K562 (cell line): ENCODE measurements around the gene PCDHB6. TPM values are rescaled to one million over a fixed set of nuclear protein-coding genes. Genes with fewer than 3 reads are reported as not detected.

Source experiments
- ATAC-seq: fragments of 200-7000 bp; cut with Tn5 transposase; 3 replicates; pipeline ENCODE4 v1.9.1; 2020; ENCODE audit warnings: moderate library complexity
- BruUV-seq: library from RNA; stranded (reverse); fragments of 400-500 nt; replicated peaks from 2 replicates; lab custom pipeline; 2021; lab: Mats Ljungman, UMichigan
- CTCF ChIA-PET: fragments of 300-600 bp; formaldehyde crosslinking; extraction: SDS; loops from one replicate; lab custom pipeline; 2021; ENCODE audit warnings: low intra/inter-chr PET ratio; lab: Yijun Ruan, JAX
- POLR2A ChIA-PET: fragments of 300-600, 350-650 bp; sonication (Branson Sonifier 250); formaldehyde crosslinking; extraction: SDS; loops from one replicate; lab custom pipeline; 2021; ENCODE audit warnings: antibody characterized with exemption, inconsistent platforms; lab: Yijun Ruan, JAX
- DNase-seq, 4 experiments: peaks; one replicate each; pipeline versions ENCODE4 v3.0.0 to v3.0.0-alpha.2; 2011 to 2018; ENCODE audit warnings: low spot score in 3 of 4, mixed read lengths in 3 of 4; ENCODE audit errors: extremely low read depth in 1 of 4
- FAIRE-seq: peaks from 2 replicates; lab custom pipeline; 2011; peaks lifted over from hg19 to GRCh38; lab: Jason Lieb, UNC
- H2AFZ ChIP-seq: 2 replicates; pipeline ENCODE4 v1.6.0; 2011; ENCODE audit warnings: low read depth, low read length, control low read depth, inconsistent platforms
- H3K27ac ChIP-seq: fragments of 200-600 bp; 3 replicates; pipeline ENCODE4 v1.8.0; 2011; ENCODE audit warnings: low read depth, mild to moderate bottlenecking, control low read depth, inconsistent platforms, low read length, moderate library complexity, mixed read lengths; ENCODE audit errors: extremely low read depth
- H3K27me3 ChIP-seq, 2 experiments: fragments of 300-600 bp in 1 of 2; 2 replicates in 1 of 2; 3 replicates in 1 of 2; pipeline versions ENCODE4 v1.6.0 to v1.8.0; 2011; ENCODE audit warnings: inconsistent platforms in 2 of 2, low read length in 2 of 2, mild to moderate bottlenecking in 1 of 2, mixed read lengths in 1 of 2, moderate library complexity in 1 of 2; ENCODE audit not compliant: control insufficient read depth in 2 of 2, insufficient read depth in 2 of 2
- H3K36me3 ChIP-seq: fragments of 300-600 bp; 3 replicates; pipeline ENCODE4 v1.8.0; 2011; ENCODE audit warnings: mild to moderate bottlenecking, low read length, inconsistent platforms; ENCODE audit not compliant: control insufficient read depth, insufficient read depth
- H3K4me1 ChIP-seq, 2 experiments: fragments of 200-600 bp in 1 of 2; replicated peaks in 1 of 2; 2 replicates in 1 of 2; 3 replicates in 1 of 2; pipeline versions ENCODE4 v1.5.1 to v1.8.0; 2011; ENCODE audit warnings: inconsistent platforms in 2 of 2, low read length in 2 of 2, mild to moderate bottlenecking in 1 of 2, mixed read lengths in 1 of 2, moderate library complexity in 1 of 2; ENCODE audit not compliant: control insufficient read depth in 2 of 2, insufficient read depth in 2 of 2
- H3K4me2 ChIP-seq: 2 replicates; pipeline ENCODE4 v1.6.1; 2011; ENCODE audit warnings: low read length, control low read depth, inconsistent platforms, mixed read lengths; ENCODE audit not compliant: insufficient read depth
- H3K4me3 ChIP-seq: fragments of 200-600 bp; sonication (generic), shearing (Covaris generic); 2 replicates; pipeline ENCODE4 v1.5.1; 2016; ENCODE audit warnings: control low read depth, inconsistent platforms
- H3K79me2 ChIP-seq: fragments of 200-600 bp; 3 replicates; pipeline ENCODE4 v1.8.0; 2011; ENCODE audit warnings: low read length, inconsistent platforms; ENCODE audit not compliant: control insufficient read depth, insufficient read depth
- H3K9ac ChIP-seq, 2 experiments: 2 replicates each; pipeline versions ENCODE4 v1.6.0 to v1.6.1; 2011; ENCODE audit warnings: low read depth in 2 of 2, low read length in 2 of 2, control low read depth in 1 of 2, inconsistent platforms in 1 of 2, mild to moderate bottlenecking in 1 of 2, mixed read lengths in 1 of 2; ENCODE audit not compliant: insufficient read depth in 1 of 2
- H3K9me1 ChIP-seq: one replicate; pipeline ENCODE4 v1.6.0; 2011; ENCODE audit warnings: inconsistent platforms, mild to moderate bottlenecking, low read length, moderate library complexity; ENCODE audit not compliant: control insufficient read depth, insufficient read depth
- H3K9me3 ChIP-seq: replicated peaks from 2 replicates; pipeline ENCODE4 v1.5.1; 2011; ENCODE audit warnings: low read depth, low read length, inconsistent platforms; ENCODE audit not compliant: control insufficient read depth, insufficient read depth
- H4K20me1 ChIP-seq: replicated peaks from 2 replicates; pipeline ENCODE4 v1.6.1; 2011; ENCODE audit warnings: low read length, inconsistent platforms, mixed read lengths; ENCODE audit not compliant: control insufficient read depth, insufficient read depth
- MBD2 ChIP-seq: sonication (generic); IDR thresholded peaks from 2 replicates; pipeline ENCODE4 v1.6.1; 2016; ENCODE audit warnings: low read depth, borderline replicate concordance
- POLR2AphosphoS5 ChIP-seq: IDR thresholded peaks from 2 replicates; pipeline ENCODE4 v1.6.1; 2011; ENCODE audit warnings: mild to moderate bottlenecking, low read depth, low read length, moderate library complexity; ENCODE audit not compliant: control insufficient read depth, insufficient read depth
- TSC22D4 ChIP-seq: fragments of 450-650 bp; IDR thresholded peaks from 2 replicates; pipeline ENCODE4 v1.6.1; 2016; ENCODE audit warnings: missing genetic modification characterization, missing biosample characterization, control low read depth
- ZNF408 ChIP-seq: fragments of 250-450 bp; sonication (Bioruptor Pico); IDR thresholded peaks from 2 replicates; pipeline ENCODE4 v1.4.0; 2020; ENCODE audit warnings: low read depth, mild to moderate bottlenecking, moderate library complexity
- ZNF57 ChIP-seq: fragments of 450-650 bp; formaldehyde crosslinking; IDR thresholded peaks from 2 replicates; pipeline ENCODE4 v1.4.0; 2020; ENCODE audit warnings: mild to moderate bottlenecking, moderate library complexity
- WGBS: fragments of 100-300 bp; shearing (Covaris generic); methylation state at CpG from one replicate; pipeline ENCODE4 v1.1.6; 2016; ENCODE audit warnings: low coverage, mixed read lengths; ENCODE audit not compliant: insufficient coverage; ENCODE audit errors: missing lambda C conversion rate; 5-methylcytosine and 5-hydroxymethylcytosine counted together
- in situ Hi-C: fragments of 300-500 bp; cut with MboI; formaldehyde crosslinking; loops from 4 replicates; pipeline ENCODE4 v1.15.0; 2018; ENCODE audit warnings: inconsistent platforms, mixed read lengths
- intact Hi-C: fragments of 100-400 bp; cut with micrococcal nuclease; formaldehyde crosslinking; loops from 2 replicates; pipeline ENCODE4 v1.14.2; 2022
- polyA plus RNA-seq, 8 experiments: library from polyadenylated mRNA; depleted of rRNA in 4 of 8; stranded (reverse) in 5 of 8; unstranded in 3 of 8; fragments of >200 nt; fragmentation: Nextera tagmentation in 2 of 8; fragmentation: Illumina TruSeq in 1 of 8; extraction: Ambion mirVana in 2 of 8; extraction: Trizol in 1 of 8; gene quantifications; 2 replicates each; pipeline versions ENCODE4 v1.2.1 to v1.2.3, GENCODE V29; 2011 to 2014; ENCODE audit warnings: inconsistent platforms in 1 of 8, missing spikeins in 1 of 8
- total RNA-seq, 7 experiments: library from RNA; depleted of rRNA in 6 of 7; stranded (reverse); fragments of >200 nt in 6 of 7; fragmentation: Illumina TruSeq in 2 of 7; extraction: Trizol in 2 of 7; gene quantifications; 2 replicates each; pipeline versions ENCODE4 v1.2.1 to v1.2.3, GENCODE V29; 2011 to 2021; ENCODE audit warnings: low replicate concordance in 1 of 7
- TF ChIP-seq, protein P1 (sequence below), 3 experiments: fragments of 200-800 bp in 1 of 3; fragments of 250-450 bp in 1 of 3; fragments of 450-650 bp in 1 of 3; sonication (Bioruptor Pico) in 1 of 3; sonication (Bioruptor generic) in 1 of 3; formaldehyde crosslinking in 1 of 3; IDR thresholded peaks; 2 replicates each; pipeline versions ENCODE4 v1.6.1 to v1.8.0; 2016 to 2022; ENCODE audit warnings: mild to moderate bottlenecking in 2 of 3, missing genetic modification characterization in 2 of 3, missing compliant biosample characterization in 1 of 3, moderate library complexity in 1 of 3
- TF ChIP-seq, protein P2 (sequence below): fragments of 200-800 bp; sonication (Bioruptor generic); IDR thresholded peaks from 2 replicates; pipeline ENCODE4 v1.6.1; 2016; ENCODE audit warnings: missing genetic modification characterization, missing compliant biosample characterization
- TF ChIP-seq, protein P3 (sequence below), 2 experiments: fragments of 450-650 bp; IDR thresholded peaks; 2 replicates each; pipeline ENCODE4 v1.6.1; 2018; ENCODE audit warnings: mild to moderate bottlenecking in 2 of 2, low read depth in 1 of 2; ENCODE audit not compliant: partially characterized antibody in 2 of 2

PCDHB6 gene
- total and polyA plus RNA-seq, 9 of the 15 experiments (the other 6 are each of a cell fraction or from before 2014, with no cell fraction given), result not detected

DNA sequence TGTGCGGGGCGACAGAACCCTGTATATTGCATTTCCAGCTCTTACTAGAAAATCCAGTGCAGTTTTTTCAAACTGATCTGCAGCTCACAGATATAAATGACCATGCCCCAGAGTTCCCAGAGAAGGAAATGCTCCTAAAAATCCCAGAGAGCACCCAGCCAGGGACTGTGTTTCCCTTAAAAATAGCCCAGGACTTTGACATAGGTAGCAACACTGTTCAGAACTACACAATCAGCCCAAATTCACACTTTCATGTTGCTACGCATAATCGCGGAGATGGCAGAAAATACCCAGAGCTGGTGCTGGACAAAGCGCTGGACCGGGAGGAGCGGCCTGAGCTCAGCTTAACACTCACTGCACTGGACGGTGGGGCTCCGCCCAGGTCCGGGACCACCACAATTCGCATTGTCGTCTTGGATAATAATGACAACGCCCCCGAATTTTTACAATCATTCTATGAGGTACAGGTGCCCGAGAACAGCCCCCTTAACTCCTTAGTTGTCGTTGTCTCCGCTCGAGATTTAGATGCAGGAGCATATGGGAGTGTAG lies 14.1 kb upstream of the PCDHB6 start:
- in situ Hi-C loops, result no loop called here
- 9% methylated on average over 19 of the region's 19 CpGs for WGBS
- no peak overlapping the region for H3K27ac ChIP-seq
- TF ChIP-seq, protein P1, sequence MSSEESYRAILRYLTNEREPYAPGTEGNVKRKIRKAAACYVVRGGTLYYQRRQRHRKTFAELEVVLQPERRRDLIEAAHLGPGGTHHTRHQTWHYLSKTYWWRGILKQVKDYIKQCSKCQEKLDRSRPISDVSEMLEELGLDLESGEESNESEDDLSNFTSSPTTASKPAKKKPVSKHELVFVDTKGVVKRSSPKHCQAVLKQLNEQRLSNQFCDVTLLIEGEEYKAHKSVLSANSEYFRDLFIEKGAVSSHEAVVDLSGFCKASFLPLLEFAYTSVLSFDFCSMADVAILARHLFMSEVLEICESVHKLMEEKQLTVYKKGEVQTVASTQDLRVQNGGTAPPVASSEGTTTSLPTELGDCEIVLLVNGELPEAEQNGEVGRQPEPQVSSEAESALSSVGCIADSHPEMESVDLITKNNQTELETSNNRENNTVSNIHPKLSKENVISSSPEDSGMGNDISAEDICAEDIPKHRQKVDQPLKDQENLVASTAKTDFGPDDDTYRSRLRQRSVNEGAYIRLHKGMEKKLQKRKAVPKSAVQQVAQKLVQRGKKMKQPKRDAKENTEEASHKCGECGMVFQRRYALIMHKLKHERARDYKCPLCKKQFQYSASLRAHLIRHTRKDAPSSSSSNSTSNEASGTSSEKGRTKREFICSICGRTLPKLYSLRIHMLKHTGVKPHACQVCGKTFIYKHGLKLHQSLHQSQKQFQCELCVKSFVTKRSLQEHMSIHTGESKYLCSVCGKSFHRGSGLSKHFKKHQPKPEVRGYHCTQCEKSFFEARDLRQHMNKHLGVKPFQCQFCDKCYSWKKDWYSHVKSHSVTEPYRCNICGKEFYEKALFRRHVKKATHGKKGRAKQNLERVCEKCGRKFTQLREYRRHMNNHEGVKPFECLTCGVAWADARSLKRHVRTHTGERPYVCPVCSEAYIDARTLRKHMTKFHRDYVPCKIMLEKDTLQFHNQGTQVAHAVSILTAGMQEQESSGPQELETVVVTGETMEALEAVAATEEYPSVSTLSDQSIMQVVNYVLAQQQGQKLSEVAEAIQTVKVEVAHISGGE (CRISPR knock-in tag; IDR thresholded peaks at IDR 0.05), result no peak
- TF ChIP-seq POLR2AphosphoS5, result no peak
- TF ChIP-seq TSC22D4 (tag), result no peak
- TF ChIP-seq, protein P2, sequence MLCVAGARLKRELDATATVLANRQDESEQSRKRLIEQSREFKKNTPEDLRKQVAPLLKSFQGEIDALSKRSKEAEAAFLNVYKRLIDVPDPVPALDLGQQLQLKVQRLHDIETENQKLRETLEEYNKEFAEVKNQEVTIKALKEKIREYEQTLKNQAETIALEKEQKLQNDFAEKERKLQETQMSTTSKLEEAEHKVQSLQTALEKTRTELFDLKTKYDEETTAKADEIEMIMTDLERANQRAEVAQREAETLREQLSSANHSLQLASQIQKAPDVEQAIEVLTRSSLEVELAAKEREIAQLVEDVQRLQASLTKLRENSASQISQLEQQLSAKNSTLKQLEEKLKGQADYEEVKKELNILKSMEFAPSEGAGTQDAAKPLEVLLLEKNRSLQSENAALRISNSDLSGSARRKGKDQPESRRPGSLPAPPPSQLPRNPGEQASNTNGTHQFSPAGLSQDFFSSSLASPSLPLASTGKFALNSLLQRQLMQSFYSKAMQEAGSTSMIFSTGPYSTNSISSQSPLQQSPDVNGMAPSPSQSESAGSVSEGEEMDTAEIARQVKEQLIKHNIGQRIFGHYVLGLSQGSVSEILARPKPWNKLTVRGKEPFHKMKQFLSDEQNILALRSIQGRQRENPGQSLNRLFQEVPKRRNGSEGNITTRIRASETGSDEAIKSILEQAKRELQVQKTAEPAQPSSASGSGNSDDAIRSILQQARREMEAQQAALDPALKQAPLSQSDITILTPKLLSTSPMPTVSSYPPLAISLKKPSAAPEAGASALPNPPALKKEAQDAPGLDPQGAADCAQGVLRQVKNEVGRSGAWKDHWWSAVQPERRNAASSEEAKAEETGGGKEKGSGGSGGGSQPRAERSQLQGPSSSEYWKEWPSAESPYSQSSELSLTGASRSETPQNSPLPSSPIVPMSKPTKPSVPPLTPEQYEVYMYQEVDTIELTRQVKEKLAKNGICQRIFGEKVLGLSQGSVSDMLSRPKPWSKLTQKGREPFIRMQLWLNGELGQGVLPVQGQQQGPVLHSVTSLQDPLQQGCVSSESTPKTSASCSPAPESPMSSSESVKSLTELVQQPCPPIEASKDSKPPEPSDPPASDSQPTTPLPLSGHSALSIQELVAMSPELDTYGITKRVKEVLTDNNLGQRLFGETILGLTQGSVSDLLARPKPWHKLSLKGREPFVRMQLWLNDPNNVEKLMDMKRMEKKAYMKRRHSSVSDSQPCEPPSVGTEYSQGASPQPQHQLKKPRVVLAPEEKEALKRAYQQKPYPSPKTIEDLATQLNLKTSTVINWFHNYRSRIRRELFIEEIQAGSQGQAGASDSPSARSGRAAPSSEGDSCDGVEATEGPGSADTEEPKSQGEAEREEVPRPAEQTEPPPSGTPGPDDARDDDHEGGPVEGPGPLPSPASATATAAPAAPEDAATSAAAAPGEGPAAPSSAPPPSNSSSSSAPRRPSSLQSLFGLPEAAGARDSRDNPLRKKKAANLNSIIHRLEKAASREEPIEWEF (CRISPR knock-in tag), result no peak
- TF ChIP-seq ZNF57, result no peak
- TF ChIP-seq MBD2, result no peak
- TF ChIP-seq, protein P3, sequence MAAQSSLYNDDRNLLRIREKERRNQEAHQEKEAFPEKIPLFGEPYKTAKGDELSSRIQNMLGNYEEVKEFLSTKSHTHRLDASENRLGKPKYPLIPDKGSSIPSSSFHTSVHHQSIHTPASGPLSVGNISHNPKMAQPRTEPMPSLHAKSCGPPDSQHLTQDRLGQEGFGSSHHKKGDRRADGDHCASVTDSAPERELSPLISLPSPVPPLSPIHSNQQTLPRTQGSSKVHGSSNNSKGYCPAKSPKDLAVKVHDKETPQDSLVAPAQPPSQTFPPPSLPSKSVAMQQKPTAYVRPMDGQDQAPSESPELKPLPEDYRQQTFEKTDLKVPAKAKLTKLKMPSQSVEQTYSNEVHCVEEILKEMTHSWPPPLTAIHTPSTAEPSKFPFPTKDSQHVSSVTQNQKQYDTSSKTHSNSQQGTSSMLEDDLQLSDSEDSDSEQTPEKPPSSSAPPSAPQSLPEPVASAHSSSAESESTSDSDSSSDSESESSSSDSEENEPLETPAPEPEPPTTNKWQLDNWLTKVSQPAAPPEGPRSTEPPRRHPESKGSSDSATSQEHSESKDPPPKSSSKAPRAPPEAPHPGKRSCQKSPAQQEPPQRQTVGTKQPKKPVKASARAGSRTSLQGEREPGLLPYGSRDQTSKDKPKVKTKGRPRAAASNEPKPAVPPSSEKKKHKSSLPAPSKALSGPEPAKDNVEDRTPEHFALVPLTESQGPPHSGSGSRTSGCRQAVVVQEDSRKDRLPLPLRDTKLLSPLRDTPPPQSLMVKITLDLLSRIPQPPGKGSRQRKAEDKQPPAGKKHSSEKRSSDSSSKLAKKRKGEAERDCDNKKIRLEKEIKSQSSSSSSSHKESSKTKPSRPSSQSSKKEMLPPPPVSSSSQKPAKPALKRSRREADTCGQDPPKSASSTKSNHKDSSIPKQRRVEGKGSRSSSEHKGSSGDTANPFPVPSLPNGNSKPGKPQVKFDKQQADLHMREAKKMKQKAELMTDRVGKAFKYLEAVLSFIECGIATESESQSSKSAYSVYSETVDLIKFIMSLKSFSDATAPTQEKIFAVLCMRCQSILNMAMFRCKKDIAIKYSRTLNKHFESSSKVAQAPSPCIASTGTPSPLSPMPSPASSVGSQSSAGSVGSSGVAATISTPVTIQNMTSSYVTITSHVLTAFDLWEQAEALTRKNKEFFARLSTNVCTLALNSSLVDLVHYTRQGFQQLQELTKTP (IDR thresholded peaks at IDR 0.05; ENCODE audit: low read depth in 1 of 2, partially characterized antibody in 2 of 2), result no peak
- TF ChIP-seq ZNF408 (CRISPR knock-in tag), result no peak

More for the DNA sequence above, 14.1 kb upstream of the PCDHB6 start:
- Histone ChIP-seq H4K20me1 (no peaks in the 10 kb centered on the region), H3K4me3 (no peak overlapping the region), H3K27me3 (peaks cover 0 to 10% of the 10 kb centered on the region in 2 experiments; a peak in 2 of 5 replicates), H3K9me1 (no peaks in the 10 kb centered on the region), H3K79me2 (no peaks in the 10 kb centered on the region), H3K4me1 (no peaks in the 10 kb centered on the region), H3K36me3 (no peaks in the 10 kb centered on the region), H3K9me3 (no peaks in the 10 kb centered on the region), H2AFZ (no peak overlapping the region), H3K4me2 (no peak overlapping the region), H3K9ac (no peak overlapping the region)
- intact Hi-C loops, result no loop called here
- DNase-seq, result no peak
- ChIA-PET CTCF (no interaction called here), POLR2A (no interaction called here)
- ATAC-seq, result no peak
- no TSS peak for BruUV-seq
- FAIRE-seq, result no peak
